Vagina (tissue), 2 donors: ENCODE results near the gene ITM2A.

Experiments used
- CTCF ChIP-seq, 3 experiments: fragments of 450-650 bp in 2 of 3; fragments of 200-600 bp in 1 of 3; sonication (generic) in 1 of 3; IDR thresholded peaks; one replicate each; pipeline ENCODE4 v1.5.1; 2017 to 2019; ENCODE audit warnings: antibody characterized with exemption in 3 of 3, mild to moderate bottlenecking in 2 of 3, moderate library complexity in 2 of 3
- POLR2A ChIP-seq, 2 donors: fragments of 450-650 bp; IDR thresholded peaks; one replicate each; pipeline ENCODE4 v1.6.1; 2017; ENCODE audit warnings: antibody characterized with exemption in 2 of 2, mild to moderate bottlenecking in 2 of 2, moderate library complexity in 2 of 2
- POLR2AphosphoS5 ChIP-seq, 2 donors: sonication (generic); formaldehyde crosslinking; IDR thresholded peaks; one replicate each; pipeline ENCODE4 v1.9.0; 2017; ENCODE audit warnings: antibody characterized with exemption in 2 of 2, mild to moderate bottlenecking in 2 of 2, low read depth in 1 of 2; ENCODE audit not compliant: insufficient read depth in 1 of 2

- TF ChIP-seq CTCF (IDR thresholded peaks at IDR 0.05) (peak in 1 of 3 experiments; percentile 32), POLR2A (IDR thresholded peaks at IDR 0.05) (no peak), POLR2AphosphoS5 (IDR thresholded peaks at IDR 0.05; ENCODE audit: insufficient read depth in 1 of 2, low read depth in 1 of 2) (no peak)
These were observed 45.8 kb upstream of the ITM2A start for GRCh38 chrX:79412972-79413371.
